ENCODE results near the gene PELO.
"Not testable (repeated sequence)": the region's sequence is repeated elsewhere in the genome, so short reads cannot be mapped to it uniquely, and the experiment has no call there.

Gene PELO, protein sequence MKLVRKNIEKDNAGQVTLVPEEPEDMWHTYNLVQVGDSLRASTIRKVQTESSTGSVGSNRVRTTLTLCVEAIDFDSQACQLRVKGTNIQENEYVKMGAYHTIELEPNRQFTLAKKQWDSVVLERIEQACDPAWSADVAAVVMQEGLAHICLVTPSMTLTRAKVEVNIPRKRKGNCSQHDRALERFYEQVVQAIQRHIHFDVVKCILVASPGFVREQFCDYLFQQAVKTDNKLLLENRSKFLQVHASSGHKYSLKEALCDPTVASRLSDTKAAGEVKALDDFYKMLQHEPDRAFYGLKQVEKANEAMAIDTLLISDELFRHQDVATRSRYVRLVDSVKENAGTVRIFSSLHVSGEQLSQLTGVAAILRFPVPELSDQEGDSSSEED

DNA sequence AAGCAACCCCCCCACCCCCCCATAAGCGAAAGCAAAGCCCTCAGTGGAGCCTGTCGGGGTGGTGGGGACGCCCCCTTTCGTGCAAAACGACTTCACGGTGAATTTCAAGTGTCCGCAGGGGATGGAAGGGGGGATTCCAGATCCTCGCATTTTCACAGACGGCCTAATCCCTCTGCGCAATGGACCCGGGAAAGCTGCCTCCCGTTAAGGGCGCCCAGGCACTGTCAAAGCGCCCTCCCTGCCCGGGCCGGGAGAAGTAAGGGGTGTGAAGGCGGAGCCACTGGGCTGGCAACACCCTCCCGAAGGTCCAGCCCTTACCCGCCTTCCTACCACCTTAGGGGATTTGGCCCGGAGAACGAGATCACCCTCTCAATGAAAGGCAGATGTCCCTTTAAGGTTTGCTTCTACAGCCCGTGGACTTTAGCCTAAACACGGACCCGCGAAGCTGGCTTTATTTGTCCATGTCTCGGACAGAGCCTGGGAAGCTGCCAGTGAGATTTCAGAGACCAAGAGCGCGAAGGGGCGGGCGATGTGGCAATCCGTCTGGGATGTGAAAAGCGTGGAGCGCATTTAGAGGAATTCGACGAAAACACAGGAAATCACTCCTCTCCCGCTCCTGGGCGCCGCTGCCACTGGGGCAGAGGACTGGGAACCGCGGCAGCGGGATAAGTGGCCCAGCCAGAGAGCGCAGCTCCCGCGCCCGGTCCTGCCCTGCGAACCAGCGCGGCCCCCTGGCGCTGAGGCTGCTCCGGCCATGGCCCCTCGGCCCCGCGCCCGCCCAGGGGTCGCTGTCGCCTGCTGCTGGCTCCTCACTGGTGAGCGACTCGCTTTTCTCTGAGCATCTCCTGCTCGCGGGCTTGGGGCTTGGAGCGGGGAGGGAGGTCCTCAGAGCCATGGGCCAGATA, at the start of gene PELO, which contains the start of gene ITGA1:
PELO (plus strand) TSS at position 317 of the 905 bp plus-strand sequence. CDS start 12,479 bp downstream, outside the sequence.
ITGA1 (plus strand) TSS at position 317 of the 905 bp plus-strand sequence; CDS start at position 755, 438 bp downstream.
- DNase-seq (ENCODE audit: low spot score), result peak; percentile 84

DNA sequence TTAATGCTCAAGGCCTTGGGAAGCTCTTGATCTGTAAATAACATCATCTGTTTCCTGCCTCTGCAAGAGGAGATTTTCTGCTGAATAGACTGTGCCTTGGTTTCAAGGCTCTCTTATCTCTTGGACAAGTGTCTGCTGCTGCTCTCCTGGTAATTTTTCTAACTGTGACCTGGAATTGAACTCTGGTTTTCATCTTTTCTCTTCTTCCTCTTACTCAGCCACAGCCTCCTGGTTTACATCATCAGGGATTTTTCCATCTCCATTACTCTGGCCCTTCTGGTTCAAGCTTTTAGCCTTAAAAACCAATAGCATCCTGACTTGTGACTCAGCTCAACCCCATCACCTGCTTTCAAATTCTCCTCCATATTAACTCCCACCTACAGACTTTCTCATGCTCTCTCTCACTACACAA, 49.6 kb upstream of the PELO start:
- no peak for DNase-seq (ENCODE audit: low spot score)

DNA sequence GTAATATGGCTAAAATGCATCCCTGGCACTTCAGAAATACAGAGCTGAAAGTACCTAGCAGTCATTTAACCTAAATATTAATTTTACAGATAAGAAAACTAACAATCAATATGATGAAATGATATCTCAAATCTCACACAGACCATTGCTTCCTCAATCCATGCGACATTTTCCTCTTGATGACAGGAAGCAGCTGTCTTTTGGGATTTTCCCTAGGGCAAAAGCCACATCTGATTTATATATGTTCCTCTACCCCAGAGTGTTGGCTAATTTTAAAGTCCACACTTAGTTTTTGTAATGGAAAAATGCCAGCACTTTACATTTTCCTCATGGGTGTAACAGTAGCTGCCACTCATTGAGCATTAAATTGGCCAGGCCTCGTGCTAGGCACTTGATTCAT, 47.7 kb upstream of the PELO start:
- no peak for DNase-seq (ENCODE audit: low spot score)

DNA sequence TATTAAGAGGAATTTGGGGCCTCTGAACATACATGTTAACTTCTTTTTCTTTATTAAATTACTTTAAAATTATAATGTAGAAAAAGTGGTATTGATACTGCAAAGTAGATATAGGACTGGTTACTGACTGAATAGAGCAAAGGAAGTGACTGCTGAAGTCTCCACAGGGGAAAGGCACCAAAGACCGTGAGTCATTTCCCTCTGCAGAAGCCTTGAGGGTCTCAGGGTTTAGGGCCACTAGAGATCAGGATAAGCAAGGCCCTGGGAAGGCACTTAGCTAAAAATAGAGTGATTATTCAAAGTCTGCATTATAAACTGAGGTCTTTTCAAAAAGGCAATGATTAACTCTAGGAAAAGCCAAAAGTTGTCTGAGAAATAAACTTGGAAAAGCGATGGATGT, 44.7 kb upstream of the PELO start:
- DNase-seq (ENCODE audit: low spot score), result no peak

DNA sequence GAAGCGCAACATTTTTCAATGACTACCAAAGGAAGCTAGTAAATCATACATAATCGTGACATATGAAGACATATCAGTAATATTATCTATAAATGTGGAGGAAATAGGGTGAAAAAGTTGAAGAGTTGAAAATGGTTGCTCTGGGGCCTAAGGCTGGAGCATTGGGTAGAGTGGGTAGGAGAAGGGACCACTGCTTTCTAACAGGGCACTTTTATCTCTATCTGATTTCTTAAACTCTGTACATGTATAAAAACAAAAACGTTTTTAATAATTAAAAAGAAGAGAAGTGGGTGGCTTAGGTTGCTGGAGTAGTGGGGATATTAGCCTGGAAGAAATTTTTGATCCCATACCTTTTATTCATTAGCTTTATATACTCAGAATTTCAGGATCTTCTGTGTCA, 44.2 kb upstream of the PELO start:
- DNase-seq (ENCODE audit: low spot score), result no peak

DNA sequence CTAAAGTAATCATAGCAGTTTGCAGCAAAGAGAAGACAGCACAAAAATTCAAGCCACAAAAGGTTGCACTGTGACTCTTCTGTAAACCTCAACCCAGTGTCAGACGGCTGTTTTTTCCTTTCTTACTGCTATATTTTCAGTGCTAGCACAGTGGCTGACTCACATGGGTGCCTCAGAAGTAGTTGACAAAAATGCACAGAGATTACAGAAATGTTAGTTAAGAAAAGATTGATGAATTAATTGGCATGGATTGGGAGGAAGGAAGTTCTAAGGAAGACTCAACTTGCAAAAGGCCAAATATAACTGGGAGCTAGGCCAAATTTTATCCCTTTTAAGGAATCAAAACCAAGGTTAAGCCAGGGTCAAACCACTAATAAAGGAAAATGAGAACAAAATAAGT, 43.7 kb upstream of the PELO start:
- peak; percentile 38 for DNase-seq (ENCODE audit: low spot score)

DNA sequence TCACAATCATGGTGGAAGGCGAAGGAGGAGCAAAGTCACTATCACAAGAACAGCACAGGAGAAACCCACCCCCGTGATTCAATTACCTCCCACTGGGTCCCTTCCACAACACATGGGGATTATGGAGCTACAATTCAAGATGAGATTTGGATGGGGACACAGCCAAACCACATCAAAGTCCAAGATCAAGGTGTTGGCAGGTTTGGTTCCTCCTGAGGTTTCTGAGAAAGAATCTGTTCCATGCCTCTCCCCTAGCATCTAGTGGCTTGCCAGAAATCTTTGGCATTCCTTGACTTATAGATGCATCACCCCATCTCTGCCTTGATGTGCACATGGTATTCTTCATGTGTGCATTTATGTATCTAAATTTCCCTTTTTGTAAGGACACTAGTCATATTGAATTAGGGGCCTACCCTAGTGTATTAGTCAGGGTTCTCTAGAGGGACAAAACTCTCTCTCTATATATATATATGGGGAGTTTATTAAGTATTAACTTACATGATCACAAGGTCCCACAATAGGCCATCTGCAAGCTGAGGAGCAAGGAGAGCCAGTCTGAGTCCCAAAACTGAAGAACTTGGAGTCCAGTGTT, 42.8 kb upstream of the PELO start:
- not testable (repeated sequence) for DNase-seq (ENCODE audit: low spot score)

DNA sequence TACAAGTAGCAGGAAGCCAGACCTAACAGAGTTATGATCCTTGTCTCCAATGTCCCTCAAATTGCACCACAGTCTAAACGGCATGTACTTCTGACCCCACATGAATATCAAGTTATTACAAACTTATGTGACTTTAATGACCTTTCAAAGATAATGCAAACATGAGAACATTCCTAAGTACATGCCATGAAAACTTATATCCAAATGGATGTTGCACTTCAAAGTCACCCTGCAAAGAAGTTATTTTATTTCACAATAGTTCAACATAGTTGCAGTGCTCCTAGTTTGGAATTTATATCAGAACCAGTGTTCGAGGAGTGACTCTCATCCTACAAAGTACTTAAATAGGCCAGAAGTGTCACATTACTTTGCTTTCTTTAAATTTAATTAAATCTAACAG, 41.2 kb upstream of the PELO start:
- DNase-seq (ENCODE audit: low spot score), result peak; percentile 33

DNA sequence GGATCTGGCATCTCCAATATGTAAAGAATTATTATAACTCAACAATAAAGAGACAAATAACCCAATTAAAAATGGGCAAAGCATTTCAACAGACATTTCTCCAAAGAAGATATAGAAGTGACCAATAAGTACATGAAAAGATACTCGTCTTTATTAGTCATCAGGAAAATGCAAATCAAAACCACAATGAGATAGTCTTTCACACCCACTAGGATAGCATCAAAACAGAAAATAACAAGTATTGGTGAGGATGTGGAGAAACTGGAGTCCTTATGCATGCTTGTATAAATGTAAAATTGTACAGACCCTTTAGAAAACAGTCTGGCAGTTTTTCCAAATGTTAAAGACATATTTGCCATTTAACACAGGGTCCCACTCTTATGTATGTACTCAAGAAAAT, 39.1 kb upstream of the PELO start:
- no peak for DNase-seq (ENCODE audit: low spot score)

DNA sequence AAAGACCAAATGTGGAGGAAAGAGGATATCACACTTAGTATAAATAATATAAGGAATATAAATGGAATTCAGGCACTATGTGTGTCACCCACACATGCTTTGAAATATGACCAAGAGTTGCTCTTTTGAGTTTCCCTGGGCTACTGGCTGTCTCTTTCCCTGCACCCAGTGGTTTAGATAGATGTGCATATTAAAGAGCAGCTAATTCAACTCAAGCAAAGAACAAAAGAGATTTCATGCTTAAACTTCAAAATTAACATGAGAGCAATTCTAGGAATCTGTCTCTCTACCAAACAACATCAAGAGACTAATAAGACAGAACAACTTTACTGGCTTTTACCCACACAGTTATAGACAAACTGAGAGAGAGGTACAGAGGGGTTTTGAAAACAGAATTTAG, 38.0 kb upstream of the PELO start:
- no peak for DNase-seq (ENCODE audit: low spot score)

DNA sequence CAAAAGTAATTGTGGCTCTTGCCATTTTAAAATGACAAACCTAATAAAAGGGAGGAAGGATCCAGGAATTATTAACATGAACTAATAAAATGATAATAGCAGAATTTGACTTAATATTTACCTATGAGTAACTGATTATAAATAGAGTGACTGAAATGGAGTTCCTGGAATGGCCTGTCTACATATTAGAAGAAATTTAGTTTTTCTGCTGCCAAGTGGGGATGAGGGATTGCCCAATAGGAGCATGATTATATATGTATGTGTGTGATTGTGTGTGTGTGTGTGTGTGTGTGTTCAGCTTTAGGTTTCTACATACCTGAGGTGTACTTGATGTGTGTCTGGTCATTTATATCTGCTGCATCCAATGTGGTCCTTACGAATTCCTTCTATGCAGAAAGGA, 36.6 kb upstream of the PELO start:
- no peak for DNase-seq (ENCODE audit: low spot score)

DNA sequence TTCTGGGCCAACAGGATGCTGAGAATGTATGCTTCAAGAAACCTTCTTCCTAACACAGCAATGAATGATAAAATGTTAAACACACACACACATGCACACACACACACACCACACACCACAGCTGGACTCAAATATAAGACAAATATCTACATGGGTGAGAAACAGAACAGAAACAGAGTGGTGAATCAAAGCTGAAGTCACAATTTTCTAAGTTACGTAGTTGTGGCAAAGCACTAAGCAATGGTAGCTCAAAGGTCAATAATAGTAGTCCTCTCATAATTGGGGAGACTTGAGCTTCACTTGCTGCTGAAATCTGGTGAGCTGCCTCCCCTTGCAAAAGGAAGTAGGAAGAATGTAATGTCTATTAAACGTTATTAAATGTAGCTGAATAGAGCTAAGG, 33.7 kb upstream of the PELO start:
- DNase-seq (ENCODE audit: low spot score), result no peak

DNA sequence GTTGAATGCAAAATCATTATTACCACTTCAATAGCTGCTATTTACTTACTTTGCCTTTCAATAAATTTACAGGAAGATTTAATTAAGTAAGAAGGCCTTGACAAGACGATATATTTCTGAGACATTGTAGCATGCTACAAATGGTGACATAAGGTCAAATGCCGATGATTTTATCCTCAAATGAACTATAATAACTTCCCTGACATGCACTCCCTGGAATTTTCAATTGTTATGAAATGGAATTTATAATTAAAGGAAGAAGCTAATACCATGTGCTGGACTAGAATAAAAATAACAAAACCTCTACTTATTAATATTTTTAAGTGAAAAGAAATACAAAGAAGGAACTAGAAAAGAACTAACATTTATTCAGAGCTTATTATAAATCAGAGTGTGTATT, 30.2 kb upstream of the PELO start:
- peak; percentile 20 for DNase-seq (ENCODE audit: low spot score)

DNA sequence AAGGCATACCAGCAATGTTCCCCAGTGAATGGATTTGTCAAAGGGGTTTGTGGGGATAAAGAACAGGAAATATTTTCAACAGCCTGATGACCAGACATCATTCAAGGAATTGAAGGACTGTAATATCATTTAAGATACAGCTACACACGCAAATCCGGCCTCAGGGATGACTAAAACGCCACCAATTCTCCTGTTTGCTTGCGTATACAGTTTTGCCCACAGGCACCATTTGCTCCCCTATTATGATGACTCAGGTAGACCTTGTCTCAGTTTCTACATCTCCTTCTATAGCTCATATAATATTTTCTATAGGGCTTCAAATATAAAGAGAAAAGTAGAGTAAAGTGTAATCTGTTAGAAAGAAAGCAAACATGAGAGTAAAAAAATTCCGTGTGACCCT, 29.7 kb upstream of the PELO start:
- no peak for DNase-seq (ENCODE audit: low spot score)

DNA sequence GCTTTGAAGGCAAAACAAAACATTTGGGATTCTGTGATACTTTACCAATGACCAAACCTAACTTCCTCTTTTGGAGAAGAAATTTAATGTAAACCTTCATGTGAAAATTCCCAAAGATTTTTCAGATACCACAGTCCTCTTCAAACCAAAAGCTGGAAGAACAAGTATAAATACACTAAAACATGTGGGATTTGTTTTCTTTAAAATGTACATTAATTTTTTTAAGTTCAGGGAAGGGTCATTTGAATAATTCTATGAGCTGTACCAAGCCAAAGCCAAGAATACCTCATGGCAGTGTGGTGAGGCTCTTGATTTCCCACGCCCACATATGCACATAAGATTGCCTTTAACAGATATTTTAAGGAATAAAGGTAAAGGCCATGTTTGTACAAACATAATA, 28.4 kb upstream of the PELO start:
- DNase-seq (ENCODE audit: low spot score), result no peak

DNA sequence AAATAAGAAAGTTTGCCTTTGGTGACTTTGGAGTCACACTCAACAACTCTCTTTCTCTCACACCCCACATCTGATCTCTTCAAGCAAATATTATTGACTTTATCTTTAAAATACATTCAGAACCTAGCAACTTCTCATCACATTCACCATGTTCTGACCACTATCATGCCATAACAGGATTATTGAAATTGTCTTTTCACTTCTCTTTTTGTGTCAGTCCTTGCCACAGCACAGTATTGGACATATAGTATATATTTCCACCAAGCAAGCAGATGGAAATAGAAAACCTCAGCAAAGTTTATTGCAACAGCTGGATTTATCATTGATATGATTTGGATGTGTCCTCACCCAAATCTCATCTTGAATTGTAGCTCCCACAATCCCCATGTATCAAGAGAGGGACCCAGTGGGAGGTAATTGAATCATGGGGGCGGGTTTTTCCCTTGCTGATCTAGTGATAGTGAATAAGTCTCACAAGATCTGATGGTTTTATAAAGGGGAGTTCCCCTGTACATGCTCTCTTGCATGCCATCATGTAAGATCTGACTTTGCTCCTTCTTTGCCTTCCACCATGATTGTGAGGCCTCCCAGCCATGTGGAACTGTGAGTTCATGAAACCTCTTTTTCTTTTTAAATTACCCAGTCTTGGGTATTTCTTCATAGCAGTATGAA, 26.9 kb upstream of the PELO start:
- no peak for DNase-seq (ENCODE audit: low spot score)

DNA sequence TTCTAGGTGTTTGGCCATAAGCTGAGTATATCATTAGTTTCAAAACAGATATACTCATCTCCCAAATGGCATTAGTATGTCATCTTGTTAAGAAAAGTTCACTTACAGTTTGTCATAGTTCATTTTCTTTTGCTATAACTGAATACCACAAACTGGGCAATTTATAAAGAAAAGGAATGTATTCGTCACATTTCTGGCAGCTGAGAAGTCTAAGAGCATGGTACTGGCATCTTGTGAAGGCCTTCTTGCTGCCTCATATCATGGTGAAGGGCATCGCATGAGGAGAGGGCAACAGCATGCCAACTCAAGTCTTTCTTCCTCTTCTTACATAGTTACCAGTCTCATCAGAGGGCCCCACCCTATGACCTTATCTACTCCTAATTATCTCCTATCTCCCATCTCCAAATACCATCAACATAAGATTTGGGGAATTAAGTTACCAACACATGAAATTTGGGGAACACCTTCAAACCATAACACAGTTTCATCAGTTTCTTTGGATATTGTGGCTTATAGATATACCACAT, 20.4 kb upstream of the PELO start:
- no peak for DNase-seq (ENCODE audit: low spot score)

DNA sequence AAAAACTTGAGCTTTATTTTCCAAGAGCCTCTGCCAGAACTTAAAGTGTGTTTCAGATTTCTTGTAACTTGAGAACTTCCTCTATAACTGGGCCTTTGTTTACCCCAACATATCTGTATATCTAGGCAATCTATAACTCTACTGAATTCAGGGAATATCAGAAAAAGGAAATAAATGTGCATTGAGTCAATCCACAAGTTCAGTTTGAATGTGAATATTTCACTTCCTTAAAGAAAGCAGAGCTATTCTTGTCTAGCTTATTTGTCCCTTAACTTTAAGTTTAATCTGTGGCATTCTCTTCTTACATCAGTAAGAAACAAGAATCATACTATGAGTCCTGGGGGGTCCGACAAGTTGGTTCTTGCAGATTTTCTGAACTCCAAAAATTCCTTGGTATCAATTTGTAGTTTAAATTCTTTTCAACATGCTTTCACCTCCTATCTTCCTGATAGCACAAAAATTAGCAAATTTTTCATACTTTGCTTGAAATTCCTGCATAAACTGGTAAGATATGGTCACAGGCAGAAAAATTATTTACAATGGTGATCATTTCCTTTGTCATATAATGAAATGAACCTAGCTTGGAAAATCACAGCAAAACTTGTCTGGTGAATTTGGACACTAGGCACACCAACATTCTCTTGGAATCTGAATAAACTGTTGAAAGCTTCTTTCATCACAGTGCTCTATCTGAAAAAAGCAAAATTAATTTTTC, 19.8 kb upstream of the PELO start:
- no peak for DNase-seq (ENCODE audit: low spot score)

DNA sequence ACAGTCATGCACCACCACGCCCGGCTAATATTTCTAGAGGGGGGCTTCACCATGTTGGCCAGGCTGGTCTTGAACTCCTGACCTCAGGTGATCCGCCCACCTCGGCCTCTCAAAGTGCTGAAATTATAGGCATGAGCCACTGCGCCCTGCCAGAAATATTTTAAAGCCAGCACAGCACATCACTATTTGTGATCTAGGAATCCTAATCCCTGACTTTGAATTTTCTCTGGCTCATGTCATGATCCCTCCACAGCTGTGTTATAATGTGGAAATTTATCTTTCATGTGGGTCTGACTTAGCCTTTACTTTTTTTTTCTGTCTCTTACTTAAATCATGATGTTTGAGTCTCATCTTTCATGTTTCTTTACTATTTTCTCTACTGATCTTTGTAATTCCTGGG, 18.7 kb upstream of the PELO start:
- no peak for DNase-seq (ENCODE audit: low spot score)

DNA sequence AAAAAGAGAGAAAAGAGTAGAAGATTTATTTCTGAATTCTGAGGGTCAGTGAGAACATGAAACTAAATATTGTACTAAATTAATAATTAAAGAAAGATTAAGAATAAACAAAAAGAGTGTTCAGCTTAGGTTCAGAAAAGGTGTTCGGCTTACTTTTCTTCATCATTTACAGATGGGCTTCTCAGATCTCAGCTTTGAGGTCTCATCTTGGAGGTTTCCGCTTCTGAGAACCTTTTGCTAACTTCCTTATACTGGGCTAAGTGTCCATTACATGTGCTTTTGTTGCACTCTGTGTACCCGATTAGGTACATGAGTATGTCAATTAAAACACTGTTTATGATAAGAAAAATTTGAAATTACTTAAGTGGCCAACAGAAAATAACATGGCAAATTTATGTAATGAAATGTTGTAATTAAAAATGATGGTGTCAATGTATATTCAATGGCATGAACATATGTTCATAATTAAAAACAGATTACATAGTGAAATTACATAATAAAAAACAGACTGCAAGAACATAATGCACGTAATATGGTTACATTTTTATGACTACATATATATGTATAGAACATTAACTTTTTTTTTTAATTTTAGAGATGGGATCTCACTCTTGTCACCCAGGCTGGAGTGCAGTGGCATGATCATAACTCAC, 17.3 kb upstream of the PELO start:
- no peak for DNase-seq (ENCODE audit: low spot score)

Data from AG20443 (cell line).